HepG2 (cell line): ENCODE measurements around the gene OXGR1. TPM values are rescaled to one million over a fixed set of nuclear protein-coding genes. Genes with fewer than 3 reads are reported as not detected.

ENCODE experiments used
- ATAC-seq: fragments of 200-7000 bp; cut with Tn5 transposase; 3 replicates; pipeline ENCODE4 v1.9.1; 2020; ENCODE audit warnings: mild to moderate bottlenecking, moderate library complexity
- BruUV-seq: library from RNA; stranded (reverse); fragments of 400-500 nt; replicated peaks from 2 replicates; lab custom pipeline; 2021; lab: Mats Ljungman, UMichigan
- CTCF ChIA-PET: fragments of 300-600 bp; formaldehyde crosslinking; extraction: SDS; loops from one replicate; lab custom pipeline; 2021; ENCODE audit warnings: low total read pairs, inconsistent platforms, low intra/inter-chr PET ratio; lab: Yijun Ruan, JAX
- POLR2A ChIA-PET: fragments of 350-600 bp; sonication (Branson Sonifier 250); formaldehyde crosslinking; loops from one replicate; lab custom pipeline; 2020; ENCODE audit warnings: antibody characterized with exemption, inconsistent platforms; lab: Yijun Ruan, JAX
- DNase-seq: peaks from one replicate; pipeline ENCODE4 v3.0.0-alpha.2; 2015; ENCODE audit warnings: low spot score
- FAIRE-seq: peaks from 3 replicates; lab custom pipeline; 2011; peaks lifted over from hg19 to GRCh38; lab: Jason Lieb, UNC
- H2AFZ ChIP-seq: one replicate; pipeline ENCODE4 v1.6.1; 2011; ENCODE audit warnings: low read length, inconsistent platforms
- H3K27ac ChIP-seq: fragments of 300-600 bp; 3 replicates; pipeline ENCODE4 v1.8.0; 2011; ENCODE audit warnings: mixed run types, mild to moderate bottlenecking, mixed read lengths, low read length, inconsistent platforms; ENCODE audit not compliant: insufficient read depth; ENCODE audit errors: extremely low read length
- H3K27me3 ChIP-seq, 2 experiments: fragments of 200-600 bp in 1 of 2; 2 replicates in 1 of 2; 3 replicates in 1 of 2; pipeline versions ENCODE4 v1.6.0 to v1.8.0; 2011; ENCODE audit warnings: low read length in 2 of 2, mild to moderate bottlenecking in 2 of 2, moderate library complexity in 2 of 2, inconsistent platforms in 1 of 2; ENCODE audit not compliant: insufficient read depth in 2 of 2, control insufficient read depth in 1 of 2
- H3K36me3 ChIP-seq, 2 experiments: fragments of 200-600 bp in 1 of 2; replicated peaks in 1 of 2; 2 replicates in 1 of 2; 3 replicates in 1 of 2; pipeline versions ENCODE4 v1.5.1 to v1.8.0; 2011; ENCODE audit warnings: low read length in 2 of 2, inconsistent platforms in 1 of 2; ENCODE audit not compliant: insufficient read depth in 2 of 2, control insufficient read depth in 1 of 2
- H3K4me1 ChIP-seq: 2 replicates; pipeline ENCODE4 v1.5.1; 2012; ENCODE audit warnings: low read length, inconsistent platforms; ENCODE audit not compliant: insufficient read depth
- H3K4me2 ChIP-seq: 2 replicates; pipeline ENCODE4 v1.6.0; 2011; ENCODE audit warnings: low read depth, low read length, inconsistent platforms
- H3K4me3 ChIP-seq, 3 experiments: fragments of 200-600 bp in 1 of 3; sonication (generic), shearing (Covaris generic) in 1 of 3; replicated peaks in 1 of 3; 2 replicates each; pipeline ENCODE4 v1.5.1; 2011 to 2016; ENCODE audit warnings: low read length in 3 of 3, inconsistent platforms in 2 of 3, low read depth in 2 of 3, mild to moderate bottlenecking in 2 of 3, control low read depth in 1 of 3, mixed read lengths in 1 of 3; ENCODE audit not compliant: insufficient read depth in 1 of 3
- H3K79me2 ChIP-seq: one replicate; pipeline ENCODE4 v1.6.1; 2011; ENCODE audit warnings: low read length, inconsistent platforms; ENCODE audit not compliant: insufficient read depth
- H3K9ac ChIP-seq: 2 replicates; pipeline ENCODE4 v1.6.0; 2011; ENCODE audit warnings: mild to moderate bottlenecking, low read depth, low read length, inconsistent platforms; ENCODE audit not compliant: insufficient read depth
- H3K9me3 ChIP-seq: 2 replicates; pipeline ENCODE4 v1.5.1; 2012; ENCODE audit warnings: mild to moderate bottlenecking, low read length
- H4K20me1 ChIP-seq: 2 replicates; pipeline ENCODE4 v1.6.0; 2011; ENCODE audit warnings: inconsistent platforms, mild to moderate bottlenecking, low read length, moderate library complexity; ENCODE audit not compliant: insufficient read depth
- CCAR2 ChIP-seq: fragments of 200-400 bp; formaldehyde crosslinking; optimal IDR thresholded peaks from 2 replicates; pipeline ENCODE3; 2018; ENCODE audit warnings: low read depth, mild to moderate bottlenecking, low read length, moderate library complexity
- DNMT1 ChIP-seq: sonication (generic); formaldehyde crosslinking; IDR thresholded peaks from 2 replicates; pipeline ENCODE4 v1.5.1; 2020; ENCODE audit warnings: mild to moderate bottlenecking, missing genetic modification reagents
- HNF4A ChIP-seq: sonication (generic); formaldehyde crosslinking; IDR thresholded peaks from 2 replicates; pipeline ENCODE4 v1.4.0; 2020; ENCODE audit warnings: missing genetic modification reagents
- IRF2 ChIP-seq: IDR thresholded peaks from 2 replicates; pipeline ENCODE4 v1.6.1; 2018; ENCODE audit warnings: missing genetic modification reagents, missing compliant biosample characterization
- MAX ChIP-seq: IDR thresholded peaks from 2 replicates; pipeline ENCODE4 v1.6.1; 2012; ENCODE audit warnings: inconsistent platforms
- PHF21A ChIP-seq: sonication (generic); formaldehyde crosslinking; IDR thresholded peaks from 2 replicates; pipeline ENCODE4 v1.5.0; 2020; ENCODE audit warnings: mild to moderate bottlenecking, missing genetic modification reagents
- POLR2AphosphoS5 ChIP-seq: IDR thresholded peaks from 2 replicates; pipeline ENCODE4 v1.6.1; 2012; ENCODE audit warnings: low read depth, low read length
- SALL1 ChIP-seq: sonication (generic); formaldehyde crosslinking; IDR thresholded peaks from 2 replicates; pipeline ENCODE4 v1.8.0; 2022; ENCODE audit warnings: mild to moderate bottlenecking, missing genetic modification reagents
- TARDBP ChIP-seq: sonication (generic); formaldehyde crosslinking; IDR thresholded peaks from 2 replicates; pipeline ENCODE4 v1.8.0; 2022; ENCODE audit warnings: mild to moderate bottlenecking, missing genetic modification reagents
- XBP1 ChIP-seq: sonication (generic); formaldehyde crosslinking; IDR thresholded peaks from 2 replicates; pipeline ENCODE4 v1.5.0; 2020; ENCODE audit warnings: missing genetic modification reagents
- XRCC5 ChIP-seq: fragments of 200-400 bp; formaldehyde crosslinking; optimal IDR thresholded peaks from 2 replicates; pipeline ENCODE3; 2017; ENCODE audit warnings: mild to moderate bottlenecking, low read length
- ZFP41 ChIP-seq: sonication (generic); formaldehyde crosslinking; IDR thresholded peaks from 2 replicates; pipeline ENCODE4 v1.4.0; 2020; ENCODE audit warnings: mild to moderate bottlenecking, missing genetic modification reagents, borderline replicate concordance
- ZNF646 ChIP-seq: sonication (generic); formaldehyde crosslinking; IDR thresholded peaks from 2 replicates; pipeline ENCODE4 v1.9.0; 2021; ENCODE audit warnings: mild to moderate bottlenecking, missing genetic modification reagents
- ZNF782 ChIP-seq: sonication (generic); formaldehyde crosslinking; IDR thresholded peaks from 2 replicates; pipeline ENCODE4 v1.4.0; 2020; ENCODE audit warnings: missing genetic modification reagents, mild to moderate bottlenecking, borderline replicate concordance
- ZNF83 ChIP-seq: sonication (generic); formaldehyde crosslinking; IDR thresholded peaks from 2 replicates; pipeline ENCODE4 v1.4.0; 2020; ENCODE audit warnings: missing genetic modification reagents, mild to moderate bottlenecking, borderline replicate concordance
- WGBS: methylation state at CpG from one replicate; pipeline ENCODE4 v1.1.6; 2017; ENCODE audit warnings: low lambda C conversion rate; 5-methylcytosine and 5-hydroxymethylcytosine counted together
- in situ Hi-C: cut with HindIII; loops from 2 replicates; pipeline ENCODE4 v1.10.0; 2017; ENCODE audit warnings: low pct_unique_long_range_greater_than_20kb; ENCODE audit not compliant: extremely low pct_ligation_motif_present
- intact Hi-C: fragments of 100-400 bp; cut with micrococcal nuclease; formaldehyde crosslinking; loops from one replicate; pipeline ENCODE4 v1.10.0; 2022; ENCODE audit not compliant: unreplicated experiment
- polyA plus RNA-seq, 8 experiments: library from polyadenylated mRNA; depleted of rRNA in 3 of 8; stranded (reverse) in 7 of 8; unstranded in 1 of 8; fragments of >200 nt; fragmentation: Illumina TruSeq in 4 of 8; extraction: Trizol in 4 of 8; gene quantifications; 2 replicates each; pipeline versions ENCODE4 v1.2.1 to v1.2.3, GENCODE V29; 2011 to 2016; ENCODE audit warnings: low read depth in 4 of 8, missing spikeins in 1 of 8, mixed read lengths in 1 of 8; ENCODE audit not compliant: insufficient read depth in 1 of 8
- total RNA-seq, 5 experiments: library from RNA; depleted of rRNA; stranded (reverse); fragments of >200 nt; fragmentation: Illumina TruSeq; extraction: Trizol; gene quantifications; 2 replicates each; pipeline ENCODE4 v1.2.3, GENCODE V29; 2016; ENCODE audit warnings: low read depth in 1 of 5
- TF ChIP-seq, protein P1 (sequence below): sonication (generic); formaldehyde crosslinking; IDR thresholded peaks from 2 replicates; pipeline ENCODE4 v1.5.1; 2020; ENCODE audit warnings: missing genetic modification reagents, mild to moderate bottlenecking, borderline replicate concordance

Gene OXGR1
- total and polyA plus RNA-seq, 2 of the 13 experiments (the other 11 are each of a cell fraction or from before 2014, with no cell fraction given), result not detected

DNA sequence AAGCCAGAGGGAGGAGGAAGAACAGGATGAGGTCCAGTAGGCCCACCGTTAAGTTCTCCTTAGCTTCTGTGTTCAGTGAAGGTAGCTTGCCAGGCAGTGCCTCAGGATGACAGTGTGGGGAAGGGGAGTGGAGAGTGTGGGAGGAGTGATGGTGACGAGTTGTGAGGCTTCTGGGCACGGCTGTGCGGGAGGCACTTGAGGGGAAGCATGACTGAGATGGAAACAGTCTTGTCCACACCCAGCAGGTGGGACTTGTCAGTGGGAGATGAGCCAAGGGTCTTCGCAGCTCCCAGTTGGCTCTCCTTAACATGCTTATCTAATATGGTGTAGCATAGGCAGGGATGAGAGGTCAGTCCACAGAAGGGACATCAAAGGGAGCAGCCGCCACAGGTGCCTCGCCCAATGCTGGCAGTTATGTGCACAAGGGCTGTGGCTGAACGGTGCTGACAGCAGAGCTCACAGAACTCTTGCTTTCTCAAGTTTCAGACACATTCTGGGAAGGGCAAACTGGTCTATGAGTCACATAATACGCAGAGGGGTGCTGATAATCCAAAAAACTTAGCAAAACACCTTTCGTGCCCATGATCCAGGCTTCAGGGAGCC lies 47.5 kb downstream of the OXGR1 start:
- no peak overlapping the region for H3K9ac ChIP-seq
- intact Hi-C loops (no loop called here), in situ Hi-C loops (no loop called here)
- DNase-seq, result peak; percentile 53
- BruUV-seq, result no TSS peak
- no peak overlapping the region; the same call in 1 of the 2 replicates for H3K4me2 ChIP-seq
- no peaks in the 10 kb centered on the region for H3K27me3 ChIP-seq
- H4K20me1 ChIP-seq, result no peaks in the 10 kb centered on the region
- no peak for FAIRE-seq
- ATAC-seq, result peak; percentile 92
- peaks cover 10% of the 10 kb centered on the region for H3K4me1 ChIP-seq
- WGBS, result 7% methylated on average over 6 of the region's 10 CpGs
- ChIA-PET POLR2A (no interaction called here), CTCF (no interaction called here)
- H3K36me3 ChIP-seq, result no peaks in the 10 kb centered on the region
- H2AFZ ChIP-seq, result no peak overlapping the region
- H3K79me2 ChIP-seq, result no peaks in the 10 kb centered on the region
- H3K27ac ChIP-seq, result no peak overlapping the region
- H3K4me3 ChIP-seq, result no peak overlapping the region
- H3K9me3 ChIP-seq, result no peaks in the 10 kb centered on the region
- TF ChIP-seq TARDBP (CRISPR knock-in tag) (no peak), ZFP41 (CRISPR knock-in tag) (no peak), PHF21A (CRISPR knock-in tag) (no peak), ZNF83 (CRISPR knock-in tag) (no peak), ZNF782 (CRISPR knock-in tag) (no peak), MAX (peak; percentile 43; the same call in 1 of the 2 replicates), XRCC5 (peak; percentile 41), XBP1 (CRISPR knock-in tag) (no peak), DNMT1 (CRISPR knock-in tag) (no peak), HNF4A (0 out of 2 replicates have a peak, but pooled peaks have one; percentile 13), ZNF646 (CRISPR knock-in tag) (no peak), CCAR2 (no peak), IRF2 (CRISPR knock-in tag) (no peak), SALL1 (CRISPR knock-in tag) (0 out of 2 replicates have a peak, but pooled peaks have one; percentile 21), POLR2AphosphoS5 (no peak)
- TF ChIP-seq, protein P1, sequence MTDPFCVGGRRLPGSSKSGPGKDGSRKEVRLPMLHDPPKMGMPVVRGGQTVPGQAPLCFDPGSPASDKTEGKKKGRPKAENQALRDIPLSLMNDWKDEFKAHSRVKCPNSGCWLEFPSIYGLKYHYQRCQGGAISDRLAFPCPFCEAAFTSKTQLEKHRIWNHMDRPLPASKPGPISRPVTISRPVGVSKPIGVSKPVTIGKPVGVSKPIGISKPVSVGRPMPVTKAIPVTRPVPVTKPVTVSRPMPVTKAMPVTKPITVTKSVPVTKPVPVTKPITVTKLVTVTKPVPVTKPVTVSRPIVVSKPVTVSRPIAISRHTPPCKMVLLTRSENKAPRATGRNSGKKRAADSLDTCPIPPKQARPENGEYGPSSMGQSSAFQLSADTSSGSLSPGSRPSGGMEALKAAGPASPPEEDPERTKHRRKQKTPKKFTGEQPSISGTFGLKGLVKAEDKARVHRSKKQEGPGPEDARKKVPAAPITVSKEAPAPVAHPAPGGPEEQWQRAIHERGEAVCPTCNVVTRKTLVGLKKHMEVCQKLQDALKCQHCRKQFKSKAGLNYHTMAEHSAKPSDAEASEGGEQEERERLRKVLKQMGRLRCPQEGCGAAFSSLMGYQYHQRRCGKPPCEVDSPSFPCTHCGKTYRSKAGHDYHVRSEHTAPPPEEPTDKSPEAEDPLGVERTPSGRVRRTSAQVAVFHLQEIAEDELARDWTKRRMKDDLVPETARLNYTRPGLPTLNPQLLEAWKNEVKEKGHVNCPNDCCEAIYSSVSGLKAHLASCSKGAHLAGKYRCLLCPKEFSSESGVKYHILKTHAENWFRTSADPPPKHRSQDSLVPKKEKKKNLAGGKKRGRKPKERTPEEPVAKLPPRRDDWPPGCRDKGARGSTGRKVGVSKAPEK (CRISPR knock-in tag), result no peak
